HL-60 (cell line): ENCODE results near the gene DNAI2.

Experiments used
- CTCF ChIP-seq: IDR thresholded peaks from one replicate; pipeline ENCODE4 v1.5.1; 2011; ENCODE audit warnings: low read length, control low read depth, inconsistent platforms; ENCODE audit not compliant: insufficient read depth
- GABPA ChIP-seq: IDR thresholded peaks from 2 replicates; pipeline ENCODE4 v1.6.1; 2012; ENCODE audit warnings: low read depth
- POLR2AphosphoS5 ChIP-seq: IDR thresholded peaks from 2 replicates; pipeline ENCODE4 v1.6.1; 2012; ENCODE audit warnings: low read depth
- REST ChIP-seq: IDR thresholded peaks from 2 replicates; pipeline ENCODE4 v1.6.1; 2012; ENCODE audit warnings: low read depth; ENCODE audit not compliant: insufficient replicate concordance
- SPI1 ChIP-seq: IDR thresholded peaks from 2 replicates; pipeline ENCODE4 v1.6.1; 2012; ENCODE audit warnings: low read depth, mild to moderate bottlenecking, borderline replicate concordance

GRCh38 chr17:74251569-74251968 lies 22.5 kb upstream of the DNAI2 start:
- TF ChIP-seq CTCF = no peak
- TF ChIP-seq REST = no peak
- no peak for TF ChIP-seq POLR2AphosphoS5
- TF ChIP-seq GABPA = no peak
- no peak for TF ChIP-seq SPI1
